ENCODE data around the gene TMEM19. TPM values are rescaled to one million over a fixed set of nuclear protein-coding genes. Genes with fewer than 3 reads are reported as not detected.

Gene TMEM19
- total and polyA plus RNA-seq, 2 of the 8 experiments (the other 6 are each of a cell fraction or from before 2014, with no cell fraction given) = 12.6 to 19.1 TPM

DNA sequence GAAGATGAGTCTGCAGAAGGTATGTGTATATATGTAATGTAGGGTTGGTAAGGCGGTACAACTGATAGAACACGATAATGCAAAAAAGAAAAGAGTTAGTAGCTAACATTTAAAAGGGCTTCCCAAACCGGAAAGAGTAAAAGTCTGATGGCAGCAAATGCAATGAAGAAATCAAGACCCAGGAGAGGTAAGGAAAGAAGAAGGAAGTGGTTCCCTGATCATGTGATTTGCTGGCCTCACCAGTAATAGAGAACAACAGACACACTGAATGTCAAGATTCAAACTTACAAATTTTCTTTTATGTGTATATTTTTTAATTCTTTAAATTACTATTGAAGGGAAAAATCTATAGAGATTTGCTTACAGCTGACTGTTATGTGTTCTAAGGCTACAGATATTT is 40.6 kb upstream of the TMEM19 start (continued):
- TF ChIP-seq SIRT6 (IDR thresholded peaks at IDR 0.05; ENCODE audit: low read length) = no peak
- TF ChIP-seq, protein P1, sequence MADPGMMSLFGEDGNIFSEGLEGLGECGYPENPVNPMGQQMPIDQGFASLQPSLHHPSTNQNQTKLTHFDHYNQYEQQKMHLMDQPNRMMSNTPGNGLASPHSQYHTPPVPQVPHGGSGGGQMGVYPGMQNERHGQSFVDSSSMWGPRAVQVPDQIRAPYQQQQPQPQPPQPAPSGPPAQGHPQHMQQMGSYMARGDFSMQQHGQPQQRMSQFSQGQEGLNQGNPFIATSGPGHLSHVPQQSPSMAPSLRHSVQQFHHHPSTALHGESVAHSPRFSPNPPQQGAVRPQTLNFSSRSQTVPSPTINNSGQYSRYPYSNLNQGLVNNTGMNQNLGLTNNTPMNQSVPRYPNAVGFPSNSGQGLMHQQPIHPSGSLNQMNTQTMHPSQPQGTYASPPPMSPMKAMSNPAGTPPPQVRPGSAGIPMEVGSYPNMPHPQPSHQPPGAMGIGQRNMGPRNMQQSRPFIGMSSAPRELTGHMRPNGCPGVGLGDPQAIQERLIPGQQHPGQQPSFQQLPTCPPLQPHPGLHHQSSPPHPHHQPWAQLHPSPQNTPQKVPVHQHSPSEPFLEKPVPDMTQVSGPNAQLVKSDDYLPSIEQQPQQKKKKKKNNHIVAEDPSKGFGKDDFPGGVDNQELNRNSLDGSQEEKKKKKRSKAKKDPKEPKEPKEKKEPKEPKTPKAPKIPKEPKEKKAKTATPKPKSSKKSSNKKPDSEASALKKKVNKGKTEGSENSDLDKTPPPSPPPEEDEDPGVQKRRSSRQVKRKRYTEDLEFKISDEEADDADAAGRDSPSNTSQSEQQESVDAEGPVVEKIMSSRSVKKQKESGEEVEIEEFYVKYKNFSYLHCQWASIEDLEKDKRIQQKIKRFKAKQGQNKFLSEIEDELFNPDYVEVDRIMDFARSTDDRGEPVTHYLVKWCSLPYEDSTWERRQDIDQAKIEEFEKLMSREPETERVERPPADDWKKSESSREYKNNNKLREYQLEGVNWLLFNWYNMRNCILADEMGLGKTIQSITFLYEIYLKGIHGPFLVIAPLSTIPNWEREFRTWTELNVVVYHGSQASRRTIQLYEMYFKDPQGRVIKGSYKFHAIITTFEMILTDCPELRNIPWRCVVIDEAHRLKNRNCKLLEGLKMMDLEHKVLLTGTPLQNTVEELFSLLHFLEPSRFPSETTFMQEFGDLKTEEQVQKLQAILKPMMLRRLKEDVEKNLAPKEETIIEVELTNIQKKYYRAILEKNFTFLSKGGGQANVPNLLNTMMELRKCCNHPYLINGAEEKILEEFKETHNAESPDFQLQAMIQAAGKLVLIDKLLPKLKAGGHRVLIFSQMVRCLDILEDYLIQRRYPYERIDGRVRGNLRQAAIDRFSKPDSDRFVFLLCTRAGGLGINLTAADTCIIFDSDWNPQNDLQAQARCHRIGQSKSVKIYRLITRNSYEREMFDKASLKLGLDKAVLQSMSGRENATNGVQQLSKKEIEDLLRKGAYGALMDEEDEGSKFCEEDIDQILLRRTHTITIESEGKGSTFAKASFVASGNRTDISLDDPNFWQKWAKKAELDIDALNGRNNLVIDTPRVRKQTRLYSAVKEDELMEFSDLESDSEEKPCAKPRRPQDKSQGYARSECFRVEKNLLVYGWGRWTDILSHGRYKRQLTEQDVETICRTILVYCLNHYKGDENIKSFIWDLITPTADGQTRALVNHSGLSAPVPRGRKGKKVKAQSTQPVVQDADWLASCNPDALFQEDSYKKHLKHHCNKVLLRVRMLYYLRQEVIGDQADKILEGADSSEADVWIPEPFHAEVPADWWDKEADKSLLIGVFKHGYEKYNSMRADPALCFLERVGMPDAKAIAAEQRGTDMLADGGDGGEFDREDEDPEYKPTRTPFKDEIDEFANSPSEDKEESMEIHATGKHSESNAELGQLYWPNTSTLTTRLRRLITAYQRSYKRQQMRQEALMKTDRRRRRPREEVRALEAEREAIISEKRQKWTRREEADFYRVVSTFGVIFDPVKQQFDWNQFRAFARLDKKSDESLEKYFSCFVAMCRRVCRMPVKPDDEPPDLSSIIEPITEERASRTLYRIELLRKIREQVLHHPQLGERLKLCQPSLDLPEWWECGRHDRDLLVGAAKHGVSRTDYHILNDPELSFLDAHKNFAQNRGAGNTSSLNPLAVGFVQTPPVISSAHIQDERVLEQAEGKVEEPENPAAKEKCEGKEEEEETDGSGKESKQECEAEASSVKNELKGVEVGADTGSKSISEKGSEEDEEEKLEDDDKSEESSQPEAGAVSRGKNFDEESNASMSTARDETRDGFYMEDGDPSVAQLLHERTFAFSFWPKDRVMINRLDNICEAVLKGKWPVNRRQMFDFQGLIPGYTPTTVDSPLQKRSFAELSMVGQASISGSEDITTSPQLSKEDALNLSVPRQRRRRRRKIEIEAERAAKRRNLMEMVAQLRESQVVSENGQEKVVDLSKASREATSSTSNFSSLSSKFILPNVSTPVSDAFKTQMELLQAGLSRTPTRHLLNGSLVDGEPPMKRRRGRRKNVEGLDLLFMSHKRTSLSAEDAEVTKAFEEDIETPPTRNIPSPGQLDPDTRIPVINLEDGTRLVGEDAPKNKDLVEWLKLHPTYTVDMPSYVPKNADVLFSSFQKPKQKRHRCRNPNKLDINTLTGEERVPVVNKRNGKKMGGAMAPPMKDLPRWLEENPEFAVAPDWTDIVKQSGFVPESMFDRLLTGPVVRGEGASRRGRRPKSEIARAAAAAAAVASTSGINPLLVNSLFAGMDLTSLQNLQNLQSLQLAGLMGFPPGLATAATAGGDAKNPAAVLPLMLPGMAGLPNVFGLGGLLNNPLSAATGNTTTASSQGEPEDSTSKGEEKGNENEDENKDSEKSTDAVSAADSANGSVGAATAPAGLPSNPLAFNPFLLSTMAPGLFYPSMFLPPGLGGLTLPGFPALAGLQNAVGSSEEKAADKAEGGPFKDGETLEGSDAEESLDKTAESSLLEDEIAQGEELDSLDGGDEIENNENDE (IDR thresholded peaks at IDR 0.05; ENCODE audit: insufficient replicate concordance, low read length) = no peak
- TF ChIP-seq, protein P2, sequence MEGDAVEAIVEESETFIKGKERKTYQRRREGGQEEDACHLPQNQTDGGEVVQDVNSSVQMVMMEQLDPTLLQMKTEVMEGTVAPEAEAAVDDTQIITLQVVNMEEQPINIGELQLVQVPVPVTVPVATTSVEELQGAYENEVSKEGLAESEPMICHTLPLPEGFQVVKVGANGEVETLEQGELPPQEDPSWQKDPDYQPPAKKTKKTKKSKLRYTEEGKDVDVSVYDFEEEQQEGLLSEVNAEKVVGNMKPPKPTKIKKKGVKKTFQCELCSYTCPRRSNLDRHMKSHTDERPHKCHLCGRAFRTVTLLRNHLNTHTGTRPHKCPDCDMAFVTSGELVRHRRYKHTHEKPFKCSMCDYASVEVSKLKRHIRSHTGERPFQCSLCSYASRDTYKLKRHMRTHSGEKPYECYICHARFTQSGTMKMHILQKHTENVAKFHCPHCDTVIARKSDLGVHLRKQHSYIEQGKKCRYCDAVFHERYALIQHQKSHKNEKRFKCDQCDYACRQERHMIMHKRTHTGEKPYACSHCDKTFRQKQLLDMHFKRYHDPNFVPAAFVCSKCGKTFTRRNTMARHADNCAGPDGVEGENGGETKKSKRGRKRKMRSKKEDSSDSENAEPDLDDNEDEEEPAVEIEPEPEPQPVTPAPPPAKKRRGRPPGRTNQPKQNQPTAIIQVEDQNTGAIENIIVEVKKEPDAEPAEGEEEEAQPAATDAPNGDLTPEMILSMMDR (IDR thresholded peaks at IDR 0.05; ENCODE audit: control extremely low read depth in 1 of 3, insufficient read depth in 1 of 3, low read depth in 1 of 3, low read length in 3 of 3) = no peak
- TF ChIP-seq SRF (IDR thresholded peaks at IDR 0.05; ENCODE audit: low read depth, low read length) = no peak
- TF ChIP-seq, protein P3, sequence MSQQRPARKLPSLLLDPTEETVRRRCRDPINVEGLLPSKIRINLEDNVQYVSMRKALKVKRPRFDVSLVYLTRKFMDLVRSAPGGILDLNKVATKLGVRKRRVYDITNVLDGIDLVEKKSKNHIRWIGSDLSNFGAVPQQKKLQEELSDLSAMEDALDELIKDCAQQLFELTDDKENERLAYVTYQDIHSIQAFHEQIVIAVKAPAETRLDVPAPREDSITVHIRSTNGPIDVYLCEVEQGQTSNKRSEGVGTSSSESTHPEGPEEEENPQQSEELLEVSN (IDR thresholded peaks at IDR 0.05) = no peak
- no peak for TF ChIP-seq BACH1 (IDR thresholded peaks at IDR 0.05; ENCODE audit: low read length)

Measured in H1 (cell line).